ENCODE data around the gene PCDHGA6.

Gene PCDHGA6

DNA sequence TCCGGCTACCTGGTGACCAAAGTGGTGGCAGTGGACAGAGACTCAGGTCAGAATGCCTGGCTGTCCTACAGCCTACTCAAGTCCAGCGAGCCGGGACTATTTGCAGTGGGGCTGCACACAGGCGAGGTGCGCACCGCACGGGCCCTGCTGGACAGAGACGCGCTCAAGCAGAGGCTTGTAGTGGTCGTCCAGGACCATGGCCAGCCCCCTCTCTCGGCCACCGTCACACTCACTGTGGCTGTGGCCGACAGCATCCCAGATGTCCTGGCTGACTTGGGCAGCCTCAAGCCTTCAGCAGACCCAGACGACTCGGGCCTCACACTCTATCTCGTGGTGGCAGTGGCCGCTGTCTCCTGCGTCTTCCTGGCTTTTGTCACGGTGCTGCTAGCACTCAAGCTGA is 16.7 kb upstream of the PCDHGA6 start:
- Histone ChIP-seq H3K9me3 (ENCODE audit: severe bottlenecking) (peaks cover 26% of the 10 kb centered on the region), H3K27ac (no peak overlapping the region), H3K4me3 (ENCODE audit: low read depth, low read length) (no peak overlapping the region), H3K27me3 (ENCODE audit: insufficient read depth, low read depth, severe bottlenecking) (no peaks in the 10 kb centered on the region), H3K36me3 (no peaks in the 10 kb centered on the region)
- TF ChIP-seq, protein P1, sequence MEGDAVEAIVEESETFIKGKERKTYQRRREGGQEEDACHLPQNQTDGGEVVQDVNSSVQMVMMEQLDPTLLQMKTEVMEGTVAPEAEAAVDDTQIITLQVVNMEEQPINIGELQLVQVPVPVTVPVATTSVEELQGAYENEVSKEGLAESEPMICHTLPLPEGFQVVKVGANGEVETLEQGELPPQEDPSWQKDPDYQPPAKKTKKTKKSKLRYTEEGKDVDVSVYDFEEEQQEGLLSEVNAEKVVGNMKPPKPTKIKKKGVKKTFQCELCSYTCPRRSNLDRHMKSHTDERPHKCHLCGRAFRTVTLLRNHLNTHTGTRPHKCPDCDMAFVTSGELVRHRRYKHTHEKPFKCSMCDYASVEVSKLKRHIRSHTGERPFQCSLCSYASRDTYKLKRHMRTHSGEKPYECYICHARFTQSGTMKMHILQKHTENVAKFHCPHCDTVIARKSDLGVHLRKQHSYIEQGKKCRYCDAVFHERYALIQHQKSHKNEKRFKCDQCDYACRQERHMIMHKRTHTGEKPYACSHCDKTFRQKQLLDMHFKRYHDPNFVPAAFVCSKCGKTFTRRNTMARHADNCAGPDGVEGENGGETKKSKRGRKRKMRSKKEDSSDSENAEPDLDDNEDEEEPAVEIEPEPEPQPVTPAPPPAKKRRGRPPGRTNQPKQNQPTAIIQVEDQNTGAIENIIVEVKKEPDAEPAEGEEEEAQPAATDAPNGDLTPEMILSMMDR (IDR thresholded peaks at IDR 0.05; ENCODE audit: low read depth, low read length): no peak
- no peak for DNase-seq

DNA sequence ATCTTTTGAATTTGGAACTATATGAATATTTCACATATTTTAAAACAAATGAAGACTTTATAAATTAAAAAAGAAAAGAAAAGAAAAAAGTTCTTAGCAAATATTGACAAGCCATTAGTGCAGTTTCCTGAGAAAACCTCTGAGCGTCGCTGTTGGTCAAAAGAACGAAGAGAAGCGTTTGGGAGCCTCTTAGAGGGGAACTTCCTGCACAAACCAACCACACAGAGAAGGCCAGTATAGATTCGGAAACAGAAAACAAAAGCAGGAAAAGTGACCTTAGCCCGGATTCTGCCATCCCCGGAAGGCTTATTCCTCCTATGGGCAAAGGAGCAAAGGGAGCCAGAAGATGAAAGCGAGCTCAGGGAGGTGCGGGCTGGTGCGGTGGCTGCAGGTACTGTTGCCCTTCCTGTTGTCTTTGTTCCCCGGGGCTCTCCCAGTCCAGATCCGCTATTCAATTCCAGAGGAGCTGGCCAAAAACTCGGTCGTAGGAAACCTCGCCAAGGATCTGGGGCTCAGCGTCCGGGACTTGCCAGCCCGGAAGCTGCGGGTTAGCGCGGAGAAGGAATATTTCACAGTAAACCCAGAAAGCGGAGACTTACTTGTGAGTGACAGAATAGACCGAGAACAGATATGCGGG is 13.8 kb upstream of the PCDHGA6 start, which contains the start of gene PCDHGB2:
Gene PCDHGB2 (plus strand): TSS at position 205 of the 637 bp plus-strand sequence. CDS start 142 bp downstream, at position 347.
- TF ChIP-seq, protein P1 (IDR thresholded peaks at IDR 0.05; ENCODE audit: low read depth, low read length): 0 out of 2 replicates have a peak, but pooled peaks have one; percentile 2
- Histone ChIP-seq H3K27ac (no peak within 1 kb of the TSS), H3K36me3 (no peaks in the 10 kb centered on the region), H3K27me3 (ENCODE audit: insufficient read depth, low read depth, severe bottlenecking) (no peaks in the 10 kb centered on the region), H3K4me3 (ENCODE audit: low read depth, low read length) (no peak within 1 kb of the TSS), H3K9me3 (ENCODE audit: severe bottlenecking) (peaks cover 23% of the 10 kb centered on the region)
- no peak for DNase-seq

DNA sequence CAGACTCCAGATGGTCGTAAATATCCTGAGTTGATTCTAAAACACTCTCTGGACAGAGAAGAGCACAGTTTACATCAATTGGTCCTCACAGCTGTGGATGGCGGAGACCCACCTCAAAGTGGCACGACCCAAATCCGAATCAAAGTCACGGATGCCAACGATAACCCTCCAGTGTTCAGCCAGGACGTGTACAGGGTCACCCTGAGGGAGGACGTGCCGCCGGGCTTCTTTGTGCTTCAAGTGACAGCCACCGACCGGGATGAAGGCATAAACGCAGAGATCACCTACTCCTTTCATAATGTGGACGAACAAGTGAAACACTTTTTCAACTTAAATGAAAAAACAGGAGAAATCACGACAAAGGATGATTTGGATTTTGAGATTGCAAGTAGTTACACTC is 13.0 kb upstream of the PCDHGA6 start:
- peaks cover 23% of the 10 kb centered on the region for H3K9me3 ChIP-seq (ENCODE audit: severe bottlenecking)
- TF ChIP-seq, protein P1 (IDR thresholded peaks at IDR 0.05; ENCODE audit: low read depth, low read length): no peak
- no peak overlapping the region for H3K27ac ChIP-seq
- H3K4me3 ChIP-seq (ENCODE audit: low read depth, low read length): no peak overlapping the region
- no peaks in the 10 kb centered on the region for H3K36me3 ChIP-seq
- H3K27me3 ChIP-seq (ENCODE audit: insufficient read depth, low read depth, severe bottlenecking): no peaks in the 10 kb centered on the region
- no peak for DNase-seq

DNA sequence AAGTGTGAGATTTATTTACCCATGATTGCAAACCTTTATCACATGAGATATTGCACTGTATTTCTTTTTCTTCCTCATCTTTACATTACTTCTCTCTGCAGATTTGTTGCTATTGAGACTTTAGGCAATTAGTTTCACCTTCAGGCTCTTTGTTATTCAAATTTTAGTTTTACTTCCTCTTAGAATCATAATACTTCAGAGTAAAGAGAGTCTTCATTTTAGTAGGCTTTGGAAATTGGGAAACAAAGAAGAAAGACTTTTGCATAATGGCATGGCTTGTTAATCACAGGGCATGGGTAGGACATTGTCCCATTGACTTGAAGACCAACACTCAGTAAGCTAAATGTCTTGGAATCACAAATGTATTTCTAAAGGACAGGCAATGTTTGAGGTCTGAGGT is 11.0 kb upstream of the PCDHGA6 start:
- Histone ChIP-seq H3K36me3 (no peaks in the 10 kb centered on the region), H3K27me3 (ENCODE audit: insufficient read depth, low read depth, severe bottlenecking) (no peaks in the 10 kb centered on the region), H3K27ac (no peak overlapping the region), H3K4me3 (ENCODE audit: low read depth, low read length) (no peak overlapping the region), H3K9me3 (ENCODE audit: severe bottlenecking) (peaks cover 20% of the 10 kb centered on the region)
- DNase-seq: no peak
- TF ChIP-seq, protein P1 (IDR thresholded peaks at IDR 0.05; ENCODE audit: low read depth, low read length): no peak

DNA sequence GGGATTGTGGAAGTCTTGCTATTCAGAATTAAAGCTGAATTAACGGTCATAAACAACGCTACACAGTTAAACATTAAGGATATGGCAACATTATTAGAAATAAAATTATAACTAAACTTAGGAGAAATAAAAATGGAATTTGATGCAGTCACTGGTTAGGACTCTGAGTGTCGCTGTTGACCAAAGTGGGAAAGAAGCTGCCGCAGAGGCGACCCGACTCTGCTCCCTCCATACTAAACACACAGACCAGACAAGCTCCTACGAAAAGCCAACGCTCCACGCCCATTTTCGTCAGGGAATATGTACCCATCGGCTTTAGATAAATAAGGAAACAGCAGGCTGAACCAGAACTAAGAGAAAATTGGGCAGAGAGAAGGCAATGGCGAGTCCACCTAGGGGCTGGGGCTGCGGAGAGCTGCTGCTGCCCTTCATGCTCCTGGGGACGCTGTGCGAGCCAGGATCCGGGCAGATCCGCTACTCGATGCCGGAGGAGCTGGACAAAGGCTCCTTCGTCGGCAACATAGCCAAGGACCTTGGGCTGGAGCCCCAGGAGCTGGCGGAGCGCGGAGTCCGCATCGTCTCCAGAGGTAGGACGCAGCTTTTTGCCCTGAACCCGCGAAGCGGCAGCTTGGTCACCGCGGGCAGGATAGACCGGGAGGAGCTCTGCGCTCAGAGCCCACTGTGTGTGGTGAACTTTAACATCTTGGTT is 9.6 kb upstream of the PCDHGA6 start, which contains the start of gene PCDHGA5:
Gene PCDHGA5 (plus strand): TSS at position 211 of the 709 bp plus-strand sequence. CDS start 169 bp downstream, at position 380.
- no peak for DNase-seq
- Histone ChIP-seq H3K27ac (no peak within 1 kb of the TSS), H3K9me3 (ENCODE audit: severe bottlenecking) (peaks cover 20% of the 10 kb centered on the region), H3K27me3 (ENCODE audit: insufficient read depth, low read depth, severe bottlenecking) (no peaks in the 10 kb centered on the region), H3K36me3 (no peaks in the 10 kb centered on the region), H3K4me3 (ENCODE audit: low read depth, low read length) (no peak within 1 kb of the TSS)
- TF ChIP-seq, protein P1 (IDR thresholded peaks at IDR 0.05; ENCODE audit: low read depth, low read length): no peak
